ENCODE data around the gene LRFN3. TPM values are rescaled to one million over a fixed set of nuclear protein-coding genes. Genes with fewer than 3 reads are reported as not detected.

The LRFN3 gene
- total RNA-seq, 1 donor from 2014 or later = 2.3 TPM

- TF ChIP-seq EZH2 (IDR thresholded peaks at IDR 0.05) (no peak), CTCF (IDR thresholded peaks at IDR 0.05) (no peak), EZH2phosphoT487 (IDR thresholded peaks at IDR 0.05) (no peak)
- Mint-ChIP-seq H3K9me3 (no peaks in the 10 kb centered on the region), H3K27me3 (ENCODE audit: insufficient read depth, low read depth) (peaks cover 10% of the 10 kb centered on the region), H3K4me1 (no peaks in the 10 kb centered on the region), H3K27ac (no peak overlapping the region), H3K4me3 (no peak overlapping the region), H3K36me3 (no peaks in the 10 kb centered on the region)
- no peaks in the 10 kb centered on the region for H3K9me3 ChIP-seq (ENCODE audit: low read depth)
- no peak overlapping the region for H3K4me3 ChIP-seq
- H3K27me3 ChIP-seq = peaks cover 5% of the 10 kb centered on the region
- H4K20me1 ChIP-seq (ENCODE audit: low read depth) = no peaks in the 10 kb centered on the region
- H3K36me3 ChIP-seq = no peaks in the 10 kb centered on the region
- H2AFZ ChIP-seq (replicated peaks) = no peak overlapping the region
- no peaks in the 10 kb centered on the region for H3K79me2 ChIP-seq (ENCODE audit: low read depth)
- H3K9ac ChIP-seq = no peak overlapping the region
- H3F3A ChIP-seq (ENCODE audit: low read depth) = no peaks in the 10 kb centered on the region
- no peaks in the 10 kb centered on the region for H3K4me1 ChIP-seq
- no peak for DNase-seq (ENCODE audit: low spot score)
- no peak overlapping the region for H3K4me2 ChIP-seq
- H3K27ac ChIP-seq = no peak overlapping the region
Observed at GRCh38 chr19:35915443-35915842, 20.7 kb upstream of the LRFN3 start.

- no peaks in the 10 kb centered on the region for H3K4me1 Mint-ChIP-seq
- no peaks in the 10 kb centered on the region for H3K36me3 Mint-ChIP-seq
- H3K27ac Mint-ChIP-seq = no peak overlapping the region
- no peaks in the 10 kb centered on the region for H3K79me2 ChIP-seq (ENCODE audit: low read depth)
- H3K4me3 ChIP-seq = no peak overlapping the region
- H3K9ac ChIP-seq = no peak overlapping the region
- H3K9me3 Mint-ChIP-seq = no peaks in the 10 kb centered on the region
- peaks cover 16% of the 10 kb centered on the region for H3K27me3 Mint-ChIP-seq (ENCODE audit: insufficient read depth, low read depth)
- no peaks in the 10 kb centered on the region for H4K20me1 ChIP-seq (ENCODE audit: low read depth)
- no peak overlapping the region for H3K27ac ChIP-seq
- H3K4me3 Mint-ChIP-seq = no peak overlapping the region
- no peaks in the 10 kb centered on the region for H3K9me3 ChIP-seq (ENCODE audit: low read depth)
- no peak overlapping the region for H3K4me2 ChIP-seq
- H3K27me3 ChIP-seq = peaks cover 5% of the 10 kb centered on the region
- H2AFZ ChIP-seq (replicated peaks) = no peak overlapping the region
- no peak for DNase-seq (ENCODE audit: low spot score)
- H3K36me3 ChIP-seq = no peaks in the 10 kb centered on the region
- H3F3A ChIP-seq (ENCODE audit: low read depth) = no peaks in the 10 kb centered on the region
- TF ChIP-seq EZH2phosphoT487 (IDR thresholded peaks at IDR 0.05) = no peak
- no peak for TF ChIP-seq CTCF (IDR thresholded peaks at IDR 0.05)
- no peaks in the 10 kb centered on the region for H3K4me1 ChIP-seq
Observed at GRCh38 chr19:35919306-35919705, 16.9 kb upstream of the LRFN3 start.

- no peak overlapping the region for H2AFZ ChIP-seq (replicated peaks)
- Mint-ChIP-seq H3K27me3 (ENCODE audit: insufficient read depth, low read depth) (peaks cover 19% of the 10 kb centered on the region), H3K9me3 (no peaks in the 10 kb centered on the region), H3K36me3 (no peaks in the 10 kb centered on the region), H3K4me1 (no peaks in the 10 kb centered on the region), H3K4me3 (no peak overlapping the region), H3K27ac (no peak overlapping the region)
- no peaks in the 10 kb centered on the region for H3K36me3 ChIP-seq
- no peak overlapping the region for H3K9ac ChIP-seq
- peaks cover 5% of the 10 kb centered on the region for H3K27me3 ChIP-seq
- no peaks in the 10 kb centered on the region for H3K9me3 ChIP-seq (ENCODE audit: low read depth)
- no peak for TF ChIP-seq EZH2 (IDR thresholded peaks at IDR 0.05)
- no peak for TF ChIP-seq CTCF (IDR thresholded peaks at IDR 0.05)
- TF ChIP-seq EZH2phosphoT487 (IDR thresholded peaks at IDR 0.05) = no peak
- no peak overlapping the region for H3K27ac ChIP-seq
- H3K4me1 ChIP-seq = no peaks in the 10 kb centered on the region
- no peak for DNase-seq (ENCODE audit: low spot score)
- H3K79me2 ChIP-seq (ENCODE audit: low read depth) = no peaks in the 10 kb centered on the region
- no peaks in the 10 kb centered on the region for H3F3A ChIP-seq (ENCODE audit: low read depth)
- no peak overlapping the region for H3K4me3 ChIP-seq
- H4K20me1 ChIP-seq (ENCODE audit: low read depth) = no peaks in the 10 kb centered on the region
- H3K4me2 ChIP-seq = no peak overlapping the region
Observed at GRCh38 chr19:35921012-35921411, 15.2 kb upstream of the LRFN3 start.

- H3K4me1 ChIP-seq = no peaks in the 10 kb centered on the region
- no peak for DNase-seq (ENCODE audit: low spot score)
- H3K27me3 Mint-ChIP-seq (ENCODE audit: insufficient read depth, low read depth) = peaks cover 13% of the 10 kb centered on the region
- H3F3A ChIP-seq (ENCODE audit: low read depth) = no peaks in the 10 kb centered on the region
- no peak overlapping the region for H2AFZ ChIP-seq (replicated peaks)
- H3K4me3 ChIP-seq = no peak overlapping the region
- H4K20me1 ChIP-seq (ENCODE audit: low read depth) = no peaks in the 10 kb centered on the region
- H3K4me3 Mint-ChIP-seq = no peak overlapping the region
- no peaks in the 10 kb centered on the region for H3K36me3 Mint-ChIP-seq
- no peaks in the 10 kb centered on the region for H3K4me1 Mint-ChIP-seq
- TF ChIP-seq CTCF (IDR thresholded peaks at IDR 0.05) (no peak), EZH2phosphoT487 (IDR thresholded peaks at IDR 0.05) (no peak), EZH2 (IDR thresholded peaks at IDR 0.05) (no peak)
- H3K79me2 ChIP-seq (ENCODE audit: low read depth) = no peaks in the 10 kb centered on the region
- H3K27me3 ChIP-seq = no peaks in the 10 kb centered on the region
- H3K9ac ChIP-seq = no peak overlapping the region
- no peaks in the 10 kb centered on the region for H3K9me3 Mint-ChIP-seq
- no peaks in the 10 kb centered on the region for H3K36me3 ChIP-seq
- H3K27ac Mint-ChIP-seq = no peak overlapping the region
- H3K27ac ChIP-seq = no peak overlapping the region
- H3K9me3 ChIP-seq (ENCODE audit: low read depth) = no peaks in the 10 kb centered on the region
- no peak overlapping the region for H3K4me2 ChIP-seq
Observed at GRCh38 chr19:35925501-35925900, 10.7 kb upstream of the LRFN3 start.

Data from neural progenitor cell (in vitro differentiated cells).